Measurements from ENCODE around the gene KCNIP4. TPM values are rescaled to one million over a fixed set of nuclear protein-coding genes. Genes with fewer than 3 reads are reported as not detected.

Gene KCNIP4
- total RNA-seq, 1 donor from 2014 or later: 1.7 TPM

GRCh38 chr4:21061902-21062301 lies 886.7 kb downstream of the KCNIP4 start:
- no peak for DNase-seq (ENCODE audit: low spot score)

- no peak for DNase-seq (ENCODE audit: low spot score)
Measured at GRCh38 chr4:21046141-21046540, 902.4 kb downstream of the KCNIP4 start.

GRCh38 chr4:21045119-21045518 lies 903.5 kb downstream of the KCNIP4 start:
- DNase-seq (ENCODE audit: low spot score): no peak

- DNase-seq (ENCODE audit: low spot score): no peak
Measured at GRCh38 chr4:21041708-21042107, 906.9 kb downstream of the KCNIP4 start.

GRCh38 chr4:21034728-21035127 lies 913.8 kb downstream of the KCNIP4 start:
- DNase-seq (ENCODE audit: low spot score): no peak

- no peak for DNase-seq (ENCODE audit: low spot score)
Measured at GRCh38 chr4:21032089-21032645, 916.4 kb downstream of the KCNIP4 start.

- DNase-seq (ENCODE audit: low spot score): no peak
Measured at GRCh38 chr4:21018817-21019216, 929.8 kb downstream of the KCNIP4 start.

- no peak for DNase-seq (ENCODE audit: low spot score)
Measured at GRCh38 chr4:21013501-21013900, 935.1 kb downstream of the KCNIP4 start.

- DNase-seq (ENCODE audit: low spot score): no peak
Measured at GRCh38 chr4:21012851-21013331, 935.7 kb downstream of the KCNIP4 start.

GRCh38 chr4:21011106-21011505 lies 937.5 kb downstream of the KCNIP4 start:
- no peak for DNase-seq (ENCODE audit: low spot score)

GRCh38 chr4:21009956-21010355 lies 938.6 kb downstream of the KCNIP4 start:
- no peak for DNase-seq (ENCODE audit: low spot score)

- DNase-seq (ENCODE audit: low spot score): no peak
Measured at GRCh38 chr4:21005647-21006046, 942.9 kb downstream of the KCNIP4 start.

- DNase-seq (ENCODE audit: low spot score): no peak
Measured at GRCh38 chr4:21002976-21003375, 945.6 kb downstream of the KCNIP4 start.

- DNase-seq (ENCODE audit: low spot score): no peak
Measured at GRCh38 chr4:21002286-21002685, 946.3 kb downstream of the KCNIP4 start.

GRCh38 chr4:21001490-21001889 lies 947.1 kb downstream of the KCNIP4 start:
- DNase-seq (ENCODE audit: low spot score): no peak

GRCh38 chr4:20997886-20998285 lies 950.7 kb downstream of the KCNIP4 start:
- no peak for DNase-seq (ENCODE audit: low spot score)

- DNase-seq (ENCODE audit: low spot score): no peak
Measured at GRCh38 chr4:20995610-20996009, 953.0 kb downstream of the KCNIP4 start.

- no peak for DNase-seq (ENCODE audit: low spot score)
Measured at GRCh38 chr4:20995015-20995414, 953.6 kb downstream of the KCNIP4 start.

GRCh38 chr4:20992002-20992401 lies 956.6 kb downstream of the KCNIP4 start:
- DNase-seq (ENCODE audit: low spot score): no peak

- no peak for DNase-seq (ENCODE audit: low spot score)
Measured at GRCh38 chr4:20987191-20987590, 961.4 kb downstream of the KCNIP4 start.

- DNase-seq (ENCODE audit: low spot score): no peak
Measured at GRCh38 chr4:20984576-20984836, 964.1 kb downstream of the KCNIP4 start.

GRCh38 chr4:20983763-20984575 lies 964.6 kb downstream of the KCNIP4 start:
- DNase-seq (ENCODE audit: low spot score): peak; percentile 44

GRCh38 chr4:20982544-20982943 lies 966.0 kb downstream of the KCNIP4 start:
- no peak for DNase-seq (ENCODE audit: low spot score)

GRCh38 chr4:20960291-20960690 lies 988.3 kb downstream of the KCNIP4 start:
- DNase-seq (ENCODE audit: low spot score): no peak
